Natural killer cell (primary cell): ENCODE results near the gene TRMO. TPM values are rescaled to one million over a fixed set of nuclear protein-coding genes. Genes with fewer than 3 reads are reported as not detected.

Source experiments
- ATAC-seq, 3 donors: fragments of 150-1000 bp in 2 of 3; fragments of 200-7000 bp in 1 of 3; cut with Tn5 transposase; 1 replicate in 1 of 3; 2 replicates in 2 of 3; pipeline ENCODE4 v1.10.0; 2021; ENCODE audit warnings: mild to moderate bottlenecking in 2 of 3, moderate library complexity in 2 of 3
- DNase-seq, 2 donors: peaks; one replicate each; pipeline versions ENCODE4 v3.0.0 to v3.0.0-alpha.2; 2013 to 2021; ENCODE audit warnings: mixed read lengths in 1 of 2
- H3K27ac ChIP-seq: one replicate; pipeline ENCODE4 v1.5.1; 2013; ENCODE audit warnings: mild to moderate bottlenecking, low read length
- H3K27me3 ChIP-seq: one replicate; pipeline ENCODE4 v1.6.1; 2013; ENCODE audit warnings: low read length; ENCODE audit not compliant: control insufficient read depth, insufficient read depth
- H3K36me3 ChIP-seq: one replicate; pipeline ENCODE4 v1.6.1; 2013; ENCODE audit warnings: low read length; ENCODE audit not compliant: control insufficient read depth, insufficient read depth
- H3K4me1 ChIP-seq: one replicate; pipeline ENCODE4 v1.6.1; 2013; ENCODE audit warnings: low read length; ENCODE audit not compliant: control insufficient read depth, insufficient read depth
- H3K4me3 ChIP-seq: one replicate; pipeline ENCODE4 v1.5.1; 2013; ENCODE audit warnings: low read length
- H3K9me3 ChIP-seq: one replicate; pipeline ENCODE4 v1.6.1; 2013; ENCODE audit warnings: low read length; ENCODE audit not compliant: control insufficient read depth, insufficient read depth
- H3K27ac Mint-ChIP-seq, 2 donors: one replicate each; pipeline ENCODE4 v1.8.0; 2022; ENCODE audit warnings: mild to moderate bottlenecking in 2 of 2, mixed read lengths in 2 of 2, moderate library complexity in 1 of 2
- H3K27me3 Mint-ChIP-seq, 2 donors: one replicate each; pipeline ENCODE4 v1.8.0; 2022; ENCODE audit warnings: low read depth in 2 of 2, mixed read lengths in 2 of 2
- H3K36me3 Mint-ChIP-seq: one replicate; pipeline ENCODE4 v1.8.0; 2022; ENCODE audit warnings: mixed read lengths
- H3K4me1 Mint-ChIP-seq, 2 donors: one replicate each; pipeline ENCODE4 v1.8.0; 2022; ENCODE audit warnings: mixed read lengths in 2 of 2
- H3K4me3 Mint-ChIP-seq: one replicate; pipeline ENCODE4 v1.8.0; 2022; ENCODE audit warnings: mild to moderate bottlenecking, moderate library complexity, mixed read lengths
- H3K9me3 Mint-ChIP-seq, 2 donors: one replicate each; pipeline ENCODE4 v1.8.0; 2022; ENCODE audit warnings: mixed read lengths in 2 of 2
- WGBS: methylation state at CpG from one replicate; pipeline ENCODE4 v1.1.7; 2013; ENCODE audit warnings: missing lambda C conversion rate; ENCODE audit not compliant: insufficient coverage; 5-methylcytosine and 5-hydroxymethylcytosine counted together
- intact Hi-C: fragments of 100-400 bp; cut with micrococcal nuclease; formaldehyde crosslinking; loops from one replicate; pipeline ENCODE4 v1.14.2; 2022
- total RNA-seq, 4 donors: library from RNA; stranded (reverse); fragments of 120-200 nt in 1 of 4; gene quantifications; one replicate each; pipeline versions ENCODE4 v1.2.3 to v1.2.4, GENCODE V29; 2013 to 2022
- TF ChIP-seq, protein P1 (sequence below): fragments of 200-600 bp; IDR thresholded peaks from one replicate; pipeline ENCODE4 v1.8.0; 2022; ENCODE audit warnings: antibody characterized with exemption

Gene TRMO
- total RNA-seq, 3 donors from 2014 or later (not counting 1 experiment from before 2014, with no cell fraction given): 26.6 to 35.1 (median 31.2) TPM

DNA sequence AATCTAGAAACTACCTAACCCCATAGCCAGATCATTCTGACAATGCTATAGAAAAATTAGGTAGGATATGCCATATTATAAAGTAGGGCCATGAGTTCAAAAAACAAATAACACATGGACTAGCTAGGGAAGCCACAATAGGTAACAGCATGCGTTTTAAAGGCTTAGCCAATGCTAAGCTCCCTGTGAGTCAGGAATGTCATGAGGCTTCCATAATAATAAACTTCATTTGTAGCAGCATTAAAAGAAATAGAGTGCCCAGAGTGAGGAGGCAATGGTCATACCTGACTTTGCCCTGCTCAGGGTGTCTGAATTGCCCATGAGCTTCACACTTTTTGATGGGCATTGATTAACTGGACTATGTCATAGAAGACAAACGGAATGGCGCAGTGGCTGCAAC lies 53.4 kb downstream of the TRMO start:
- peaks cover 4 to 14% of the 10 kb centered on the region in 2 donors for H3K9me3 Mint-ChIP-seq
- H3K4me3 Mint-ChIP-seq: no peak overlapping the region
- no peak overlapping the region for H3K27ac ChIP-seq
- peaks cover 28 to 58% of the 10 kb centered on the region in 2 donors for H3K27me3 Mint-ChIP-seq
- TF ChIP-seq, protein P1, sequence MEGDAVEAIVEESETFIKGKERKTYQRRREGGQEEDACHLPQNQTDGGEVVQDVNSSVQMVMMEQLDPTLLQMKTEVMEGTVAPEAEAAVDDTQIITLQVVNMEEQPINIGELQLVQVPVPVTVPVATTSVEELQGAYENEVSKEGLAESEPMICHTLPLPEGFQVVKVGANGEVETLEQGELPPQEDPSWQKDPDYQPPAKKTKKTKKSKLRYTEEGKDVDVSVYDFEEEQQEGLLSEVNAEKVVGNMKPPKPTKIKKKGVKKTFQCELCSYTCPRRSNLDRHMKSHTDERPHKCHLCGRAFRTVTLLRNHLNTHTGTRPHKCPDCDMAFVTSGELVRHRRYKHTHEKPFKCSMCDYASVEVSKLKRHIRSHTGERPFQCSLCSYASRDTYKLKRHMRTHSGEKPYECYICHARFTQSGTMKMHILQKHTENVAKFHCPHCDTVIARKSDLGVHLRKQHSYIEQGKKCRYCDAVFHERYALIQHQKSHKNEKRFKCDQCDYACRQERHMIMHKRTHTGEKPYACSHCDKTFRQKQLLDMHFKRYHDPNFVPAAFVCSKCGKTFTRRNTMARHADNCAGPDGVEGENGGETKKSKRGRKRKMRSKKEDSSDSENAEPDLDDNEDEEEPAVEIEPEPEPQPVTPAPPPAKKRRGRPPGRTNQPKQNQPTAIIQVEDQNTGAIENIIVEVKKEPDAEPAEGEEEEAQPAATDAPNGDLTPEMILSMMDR: no peak
- H3K4me1 Mint-ChIP-seq: no peaks in the 10 kb centered on the region
- WGBS: 96% methylated on average over 3 of the region's 3 CpGs
- H3K36me3 ChIP-seq: no peaks in the 10 kb centered on the region
- intact Hi-C loops: no loop called here
- no peak for ATAC-seq
- H3K4me1 ChIP-seq: no peaks in the 10 kb centered on the region
- no peak overlapping the region for H3K4me3 ChIP-seq
- DNase-seq: no peak
- H3K27ac Mint-ChIP-seq: no peak overlapping the region
- no peaks in the 10 kb centered on the region for H3K9me3 ChIP-seq
- peaks cover 6% of the 10 kb centered on the region for H3K27me3 ChIP-seq
- H3K36me3 Mint-ChIP-seq: peaks cover 25% of the 10 kb centered on the region

DNA sequence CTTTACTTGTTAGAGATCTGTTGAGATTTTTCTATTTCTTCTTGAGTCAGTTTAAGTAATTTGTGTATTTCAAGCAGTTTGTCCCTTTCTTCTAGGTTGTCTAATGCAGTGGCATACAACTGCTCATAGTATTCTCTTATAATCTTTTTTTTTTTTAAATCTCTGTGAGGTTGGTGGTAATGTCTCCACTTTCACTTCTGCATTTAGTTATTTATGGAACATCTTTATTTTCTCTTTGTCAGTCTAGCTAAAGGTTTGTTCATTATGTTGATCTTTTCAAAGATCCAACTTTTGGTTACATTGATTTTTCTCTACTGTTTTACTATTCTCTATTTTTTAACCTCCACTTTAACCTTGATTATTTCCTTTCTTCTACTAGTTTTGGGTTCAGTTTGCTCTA lies 55.5 kb downstream of the TRMO start:
- TF ChIP-seq, protein P1: no peak
- Mint-ChIP-seq H3K4me1 (no peaks in the 10 kb centered on the region), H3K9me3 (peaks cover 4 to 14% of the 10 kb centered on the region in 2 donors), H3K4me3 (no peak overlapping the region), H3K27ac (no peak overlapping the region), H3K36me3 (peaks cover 25% of the 10 kb centered on the region), H3K27me3 (peaks cover 34 to 64% of the 10 kb centered on the region in 2 donors)
- H3K4me1 ChIP-seq: no peaks in the 10 kb centered on the region
- H3K9me3 ChIP-seq: no peaks in the 10 kb centered on the region
- intact Hi-C loops: no loop called here
- no peak overlapping the region for H3K27ac ChIP-seq
- no peaks in the 10 kb centered on the region for H3K36me3 ChIP-seq
- no peak overlapping the region for H3K4me3 ChIP-seq
- peaks cover 6% of the 10 kb centered on the region for H3K27me3 ChIP-seq
- ATAC-seq (no peak), DNase-seq (no peak)

DNA sequence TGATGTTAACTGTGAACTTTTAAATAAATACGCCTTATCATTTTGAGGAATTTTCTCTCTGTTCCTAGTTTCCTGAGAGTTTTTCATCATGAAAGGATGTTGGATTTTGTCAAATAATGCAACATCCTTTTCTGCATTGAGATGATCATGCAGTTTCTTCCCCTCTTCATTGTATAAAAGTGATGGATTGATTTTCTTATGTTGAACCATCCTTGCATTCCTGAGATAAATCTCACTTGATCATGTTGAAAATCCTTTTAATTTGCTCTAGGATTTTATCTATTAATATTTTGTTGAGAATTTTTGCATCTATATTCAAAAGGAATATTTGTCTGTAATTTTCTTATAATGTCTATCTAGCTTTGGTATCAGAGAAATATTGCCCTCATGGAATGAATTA lies 56.0 kb downstream of the TRMO start:
- peaks cover 4 to 14% of the 10 kb centered on the region in 2 donors for H3K9me3 Mint-ChIP-seq
- H3K9me3 ChIP-seq: no peaks in the 10 kb centered on the region
- H3K27ac Mint-ChIP-seq: no peak overlapping the region
- WGBS: 100% methylated on average over 1 of the region's 1 CpG
- no peak for DNase-seq
- TF ChIP-seq, protein P1: no peak
- peaks cover 6% of the 10 kb centered on the region for H3K27me3 ChIP-seq
- no peak overlapping the region for H3K4me3 Mint-ChIP-seq
- intact Hi-C loops: no loop called here
- no peak overlapping the region for H3K27ac ChIP-seq
- ATAC-seq: no peak
- H3K27me3 Mint-ChIP-seq: peaks cover 35 to 69% of the 10 kb centered on the region in 2 donors
- no peaks in the 10 kb centered on the region for H3K4me1 Mint-ChIP-seq
- no peaks in the 10 kb centered on the region for H3K36me3 ChIP-seq
- H3K36me3 Mint-ChIP-seq: peaks cover 25% of the 10 kb centered on the region
- no peaks in the 10 kb centered on the region for H3K4me1 ChIP-seq
- H3K4me3 ChIP-seq: no peak overlapping the region

DNA sequence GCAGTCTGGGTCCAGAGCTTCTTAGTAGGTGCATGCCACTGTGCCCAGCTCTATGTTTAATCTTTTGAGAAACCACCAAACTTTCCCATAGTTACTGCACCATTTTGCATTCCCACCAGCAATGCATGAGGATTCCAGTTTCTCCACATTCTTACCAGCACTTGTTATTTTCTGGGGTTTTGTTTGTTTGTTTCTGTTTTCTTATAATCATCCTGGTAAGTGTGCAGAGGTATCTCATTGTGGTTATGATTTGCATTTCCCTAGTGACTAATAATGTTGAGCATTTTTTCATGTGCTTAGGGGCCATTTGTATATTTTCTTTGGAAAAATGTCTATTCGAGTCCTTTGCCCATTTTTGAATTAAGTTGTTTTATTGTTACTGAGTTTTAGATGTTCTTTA lies 57.9 kb downstream of the TRMO start:
- no CpG with 5 or more reads among the region's 1 CpG for WGBS
- peaks cover 4 to 14% of the 10 kb centered on the region in 2 donors for H3K9me3 Mint-ChIP-seq
- peaks cover 50 to 76% of the 10 kb centered on the region in 2 donors for H3K27me3 Mint-ChIP-seq
- Histone ChIP-seq H3K9me3 (no peaks in the 10 kb centered on the region), H3K27ac (no peak overlapping the region), H3K36me3 (no peaks in the 10 kb centered on the region), H3K4me3 (no peak overlapping the region), H3K27me3 (peaks cover 14% of the 10 kb centered on the region), H3K4me1 (no peaks in the 10 kb centered on the region)
- no peak overlapping the region for H3K4me3 Mint-ChIP-seq
- TF ChIP-seq, protein P1: no peak
- no peak for DNase-seq
- no peaks in the 10 kb centered on the region for H3K4me1 Mint-ChIP-seq
- intact Hi-C loops: no loop called here
- H3K27ac Mint-ChIP-seq: no peak overlapping the region
- no peak for ATAC-seq
- peaks cover 25% of the 10 kb centered on the region for H3K36me3 Mint-ChIP-seq
